COLO668 (cell line): Measurements from ENCODE around the gene GRM3.
"Not testable (repeated sequence)": the region's sequence is repeated elsewhere in the genome, so short reads cannot be mapped to it uniquely, and the experiment has no call there.

Source experiments
- DNase-seq: peaks from one replicate; lab custom pipeline; 2025; ENCODE audit not compliant: unreplicated experiment; lab: John Stamatoyannopoulos, UW

Gene GRM3

DNA sequence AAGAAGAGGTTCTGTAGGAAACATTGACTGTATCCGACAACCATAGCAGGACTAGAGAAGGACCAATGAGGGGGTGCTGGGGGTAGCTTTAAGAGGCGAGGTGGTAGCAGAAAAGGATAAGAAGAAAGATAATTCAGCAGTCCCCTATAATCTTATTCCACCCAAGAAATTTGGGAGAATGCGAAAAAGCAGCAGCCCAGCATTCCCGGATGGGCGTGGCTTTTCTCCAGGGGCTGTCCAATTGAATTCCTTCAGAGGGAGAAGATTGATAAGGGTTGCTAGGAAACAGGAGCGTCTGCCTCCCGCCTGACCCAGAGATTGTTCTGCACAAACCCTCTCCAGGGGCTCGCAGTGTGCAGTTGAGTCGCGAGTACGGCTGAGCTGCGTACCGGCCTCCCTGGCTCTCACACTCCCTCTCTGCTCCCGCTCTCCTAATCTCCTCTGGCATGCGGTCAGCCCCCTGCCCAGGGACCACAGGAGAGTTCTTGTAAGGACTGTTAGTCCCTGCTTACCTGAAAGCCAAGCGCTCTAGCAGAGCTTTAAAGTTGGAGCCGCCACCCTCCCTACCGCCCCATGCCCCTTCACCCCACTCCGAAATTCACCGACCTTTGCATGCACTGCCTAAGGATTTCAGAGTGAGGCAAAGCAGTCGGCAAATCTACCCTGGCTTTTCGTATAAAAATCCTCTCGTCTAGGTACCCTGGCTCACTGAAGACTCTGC lies at the start of gene GRM3:
Gene GRM3 (plus strand): TSS at position 349 of the 721 bp plus-strand sequence. CDS start 121,237 bp downstream, outside the sequence.
- DNase-seq: no peak

DNA sequence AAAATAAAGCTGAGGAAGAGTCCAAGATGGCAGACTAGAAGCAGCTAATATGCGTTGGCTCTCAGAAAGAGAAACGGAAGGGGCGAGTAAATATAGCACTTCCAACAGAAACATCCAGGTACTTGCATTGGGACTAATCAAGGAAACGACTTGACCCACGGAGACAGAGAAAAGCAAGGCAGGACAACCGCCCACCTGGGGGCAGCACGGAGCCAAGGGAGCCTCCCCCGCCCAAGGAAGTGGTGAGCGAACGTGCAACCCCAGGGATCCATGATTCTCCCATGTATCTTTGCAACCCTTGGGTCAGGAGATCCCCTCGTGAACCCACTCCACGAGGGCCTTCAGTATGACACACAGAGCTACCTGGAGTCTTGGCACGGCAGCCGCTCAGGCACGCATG lies 45.4 kb upstream of the GRM3 start:
- DNase-seq: peak; percentile 13

GRCh38 chr7:86598721-86599120 lies 45.0 kb upstream of the GRM3 start:
- no peak for DNase-seq

GRCh38 chr7:86600506-86601290 lies 43.0 kb upstream of the GRM3 start:
- DNase-seq: no peak

- DNase-seq: not testable (repeated sequence)
Measured at GRCh38 chr7:86615711-86616110, 28.0 kb upstream of the GRM3 start.

- DNase-seq: no peak
Measured at GRCh38 chr7:86644282-86645224, 844 bp downstream of the GRM3 start.

- no peak for DNase-seq
Measured at GRCh38 chr7:86645225-86645608, 1.5 kb downstream of the GRM3 start.

DNA sequence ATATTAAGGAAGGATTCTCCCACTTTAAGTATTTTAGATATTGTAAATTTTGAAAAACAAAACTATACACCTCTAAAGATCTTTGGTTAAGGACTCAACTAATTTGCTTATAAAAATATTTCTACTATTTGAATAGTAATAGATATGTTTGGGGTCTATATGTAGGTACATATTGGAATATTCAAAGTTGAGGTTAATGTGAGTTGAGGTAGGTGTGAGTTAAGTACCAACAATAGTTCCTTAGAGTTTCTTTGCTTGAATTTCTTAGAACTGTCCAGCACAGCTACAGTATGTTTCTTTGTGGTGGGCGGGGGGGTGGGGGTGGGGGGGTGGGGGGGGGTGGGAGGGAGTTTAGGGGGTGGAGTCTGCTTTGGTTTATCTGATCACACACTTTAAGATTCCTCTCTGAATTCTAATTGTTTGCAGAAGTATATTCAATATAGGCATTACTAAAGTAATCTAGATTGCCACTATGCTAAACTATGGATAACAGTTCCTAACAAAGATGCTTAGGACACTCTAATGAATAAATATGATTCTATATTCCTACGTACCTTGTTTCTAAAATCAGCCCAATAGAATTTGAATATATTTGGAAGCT lies 2.1 kb downstream of the GRM3 start:
- DNase-seq: no peak

DNA sequence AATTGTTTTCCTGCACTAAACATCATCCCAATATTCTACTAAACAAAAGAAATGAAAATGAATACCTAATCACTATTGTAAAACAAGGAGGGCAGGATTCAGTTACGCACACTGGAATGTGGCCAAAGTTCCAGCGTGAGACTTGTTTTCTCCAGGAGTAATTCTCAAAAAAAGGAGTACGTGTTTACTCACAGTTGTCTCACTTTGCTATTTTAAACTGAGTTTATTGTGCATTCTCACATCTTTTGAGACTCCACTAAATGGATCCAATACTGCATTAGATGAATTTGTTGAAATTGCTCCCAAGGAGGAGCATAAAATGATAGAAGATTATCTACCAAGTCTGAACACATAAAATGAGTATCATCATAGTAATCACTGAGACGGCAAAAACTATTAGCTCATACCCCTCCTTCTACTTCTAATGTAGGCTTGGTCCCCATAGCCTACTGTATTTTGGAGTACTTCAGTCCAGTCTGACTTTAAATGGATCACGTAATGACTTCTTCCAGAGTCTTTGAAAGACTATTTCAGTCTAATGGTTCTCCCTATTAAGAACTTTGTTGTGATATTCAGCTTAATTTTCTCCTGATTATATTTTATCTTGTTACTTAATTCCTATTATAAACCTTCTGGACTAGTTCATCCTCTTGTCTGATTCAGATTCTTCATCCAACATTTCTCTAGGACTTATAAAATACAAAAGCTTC lies 3.8 kb downstream of the GRM3 start:
- DNase-seq: no peak

DNA sequence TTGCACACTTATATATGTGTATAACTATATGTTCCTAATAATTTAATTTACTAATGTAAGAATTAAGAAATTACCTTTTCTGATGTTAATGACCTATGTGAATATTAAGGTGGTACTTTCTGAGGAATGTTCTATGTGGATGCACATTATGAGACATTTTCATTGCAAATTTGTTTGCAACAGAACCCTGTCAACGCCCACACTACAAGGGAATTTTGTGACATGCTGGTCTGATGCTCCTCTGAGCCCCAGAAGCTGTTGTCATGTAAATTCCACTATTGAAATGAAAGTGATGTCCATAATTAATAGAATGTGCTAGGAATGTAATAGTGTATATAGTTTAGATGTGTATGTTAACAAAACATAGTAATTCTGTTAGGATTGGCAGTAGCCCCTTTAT lies 4.5 kb downstream of the GRM3 start:
- DNase-seq: no peak

- DNase-seq: no peak
Measured at GRCh38 chr7:86653919-86654659, 10.4 kb downstream of the GRM3 start.

DNA sequence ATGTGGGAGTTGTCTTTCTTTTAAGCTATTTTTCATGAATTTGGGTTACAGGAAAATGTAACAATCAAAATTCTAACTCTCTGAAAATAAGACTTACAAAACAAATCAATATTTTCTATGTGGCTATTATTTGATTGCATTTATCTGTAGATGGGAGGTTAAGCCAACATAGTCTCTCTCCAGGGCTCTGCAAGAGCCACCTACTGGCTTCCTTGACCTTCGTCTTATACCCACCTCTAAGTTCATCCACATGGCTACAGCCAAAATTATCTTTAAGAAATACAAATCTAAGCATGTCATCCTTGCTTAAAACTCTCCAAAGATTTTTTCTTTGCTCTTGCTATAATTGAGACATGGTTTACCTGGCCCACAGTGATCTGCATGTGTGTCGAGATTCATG lies 14.2 kb downstream of the GRM3 start:
- DNase-seq: no peak

- no peak for DNase-seq
Measured at GRCh38 chr7:86660950-86661462, 17.3 kb downstream of the GRM3 start.

DNA sequence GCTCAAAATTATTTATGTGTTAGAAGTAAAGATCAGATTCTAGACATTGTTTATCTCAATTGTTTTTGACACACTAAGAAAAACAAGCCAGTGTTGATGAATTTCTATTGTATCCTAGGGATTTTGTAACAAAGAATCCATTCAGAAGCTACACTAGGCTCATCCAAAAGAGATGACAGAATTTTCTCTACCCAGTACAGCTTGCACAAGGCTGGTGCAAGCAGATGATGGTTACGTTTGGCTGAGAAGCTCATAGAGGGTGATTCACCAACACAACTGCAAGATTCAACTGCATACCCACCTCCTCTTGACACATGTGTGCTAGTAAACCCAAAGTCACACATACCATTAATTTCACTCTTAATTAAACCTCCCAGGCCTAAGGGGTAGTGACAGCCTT lies 20.8 kb downstream of the GRM3 start:
- no peak for DNase-seq

- no peak for DNase-seq
Measured at GRCh38 chr7:86664991-86665390, 21.3 kb downstream of the GRM3 start.

DNA sequence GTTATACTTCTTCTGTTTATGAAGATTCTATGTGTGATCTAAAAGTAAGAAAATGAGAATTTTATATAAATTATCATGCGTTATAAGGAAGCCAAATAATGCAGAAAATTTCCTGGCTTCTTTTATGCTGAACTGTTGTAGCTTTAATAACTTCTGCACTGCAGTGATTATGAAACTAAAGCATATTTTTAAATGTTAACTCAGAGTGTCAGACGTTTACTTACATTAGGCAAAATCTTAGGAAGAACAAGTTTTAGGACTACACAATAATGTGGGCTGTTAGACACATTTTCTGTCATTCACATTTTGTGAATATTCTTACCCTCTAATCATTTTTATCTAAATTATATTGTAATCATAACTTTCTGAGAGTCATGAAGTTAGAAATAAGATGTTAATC lies 22.0 kb downstream of the GRM3 start:
- no peak for DNase-seq

DNA sequence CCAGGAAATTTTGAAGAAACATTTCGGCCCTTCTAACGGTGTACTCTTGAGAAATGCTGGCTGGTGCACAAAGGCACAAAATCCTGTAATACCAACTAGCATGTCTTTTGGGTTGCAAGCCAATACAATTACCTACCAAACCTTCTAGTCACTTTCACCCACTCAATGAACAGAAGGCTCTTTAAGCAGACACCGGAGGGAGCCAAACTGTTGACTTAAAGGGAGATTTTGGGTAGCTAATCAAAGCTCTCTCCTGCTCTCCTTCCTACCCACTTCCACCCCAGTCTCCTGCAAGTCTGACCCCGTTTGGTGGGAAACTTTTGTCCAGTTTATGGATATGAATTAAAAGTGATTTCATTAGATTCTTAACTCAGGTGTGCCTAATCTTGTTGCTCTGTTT lies 24.0 kb downstream of the GRM3 start:
- DNase-seq: no peak

GRCh38 chr7:86668315-86668714 lies 24.6 kb downstream of the GRM3 start:
- no peak for DNase-seq

- no peak for DNase-seq
Measured at GRCh38 chr7:86687831-86688230, 44.1 kb downstream of the GRM3 start.
